ENCODE data around the gene PRDX5. TPM values are rescaled to one million over a fixed set of nuclear protein-coding genes. Genes with fewer than 3 reads are reported as not detected.

Gene PRDX5
- total RNA-seq, 1 experiment from 2014 or later, result 267 TPM

DNA sequence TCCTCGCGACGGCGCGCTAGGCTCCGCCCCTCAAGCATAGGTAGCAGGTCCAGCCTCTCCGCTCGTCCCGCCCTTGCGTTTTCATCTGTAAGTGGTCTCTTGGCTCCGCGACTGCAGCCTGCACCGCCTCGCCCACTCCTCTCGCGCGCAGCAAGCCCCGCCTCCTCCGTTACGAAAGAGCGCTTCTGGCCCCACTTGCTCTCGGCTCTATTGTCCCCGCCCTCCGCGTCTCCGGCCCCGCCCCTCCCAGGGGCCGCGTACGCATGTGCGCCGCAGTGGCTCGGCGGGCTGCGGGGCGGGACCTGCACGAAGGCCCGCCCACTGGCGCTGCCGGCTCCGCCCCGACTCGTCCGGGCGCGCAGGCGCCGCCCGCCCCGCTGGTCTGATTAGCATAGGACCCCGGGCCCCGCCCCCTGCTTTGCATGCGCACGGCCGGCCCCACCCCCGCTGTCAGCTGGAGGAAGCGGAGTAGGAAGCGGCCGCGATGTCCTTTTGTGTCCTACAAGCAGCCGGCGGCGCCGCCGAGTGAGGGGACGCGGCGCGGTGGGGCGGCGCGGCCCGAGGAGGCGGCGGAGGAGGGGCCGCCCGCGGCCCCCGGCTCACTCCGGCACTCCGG lies 12.7 kb upstream of the PRDX5 start, which contains the start of gene ESRRA:
Gene ESRRA (plus strand): TSS at position 450 of the 616 bp plus-strand sequence. CDS start 1,656 bp downstream, outside the sequence.
- Histone ChIP-seq H3K36me3 (ENCODE audit: control insufficient read depth in 1 of 2, insufficient read depth in 2 of 2, low read length in 2 of 2) (peaks cover 0 to 8% of the 10 kb centered on the region in 2 experiments; a peak in 1 of 4 replicates), H3K4me3 (replicated peaks in 1 of 2; ENCODE audit: low read depth in 1 of 2, low read length in 2 of 2) (peak within 1 kb of the TSS; percentile 67 to 81), H3K79me2 (ENCODE audit: insufficient read depth, low read length) (peaks cover 32% of the 10 kb centered on the region), H3K9ac (ENCODE audit: low read length) (peak within 1 kb of the TSS; percentile 92), H2AFZ (ENCODE audit: low read depth, low read length, poor library complexity, severe bottlenecking) (no peak within 1 kb of the TSS), H4K20me1 (ENCODE audit: insufficient read depth) (no peaks in the 10 kb centered on the region), H3K27me3 (ENCODE audit: insufficient read depth, low read length) (no peaks in the 10 kb centered on the region), H3K4me2 (ENCODE audit: low read length) (peak within 1 kb of the TSS; percentile 98), H3K4me1 (ENCODE audit: control insufficient read depth in 1 of 2, insufficient read depth in 2 of 2, low read length in 2 of 2) (peaks cover 12 to 55% of the 10 kb centered on the region in 2 experiments; a peak in 3 of 4 replicates), H3K9me3 (ENCODE audit: control insufficient read depth in 1 of 2, insufficient read depth in 1 of 2, low read depth in 1 of 2, low read length in 2 of 2) (no peaks in the 10 kb centered on the region), H3K9me2 (ENCODE audit: insufficient read depth) (no peaks in the 10 kb centered on the region), H3K27ac (ENCODE audit: low read depth, low read length) (peak within 1 kb of the TSS; percentile 99)
- TF ChIP-seq ZFX (IDR thresholded peaks at IDR 0.05), result no peak
- TF ChIP-seq FOSL1 (IDR thresholded peaks at IDR 0.05; ENCODE audit: low read depth), result no peak
- no peak for TF ChIP-seq JUND (IDR thresholded peaks at IDR 0.05)
- no peak for TF ChIP-seq ZNF274 (IDR thresholded peaks at IDR 0.05; ENCODE audit: low read depth, low read length)
- TF ChIP-seq, protein P1, sequence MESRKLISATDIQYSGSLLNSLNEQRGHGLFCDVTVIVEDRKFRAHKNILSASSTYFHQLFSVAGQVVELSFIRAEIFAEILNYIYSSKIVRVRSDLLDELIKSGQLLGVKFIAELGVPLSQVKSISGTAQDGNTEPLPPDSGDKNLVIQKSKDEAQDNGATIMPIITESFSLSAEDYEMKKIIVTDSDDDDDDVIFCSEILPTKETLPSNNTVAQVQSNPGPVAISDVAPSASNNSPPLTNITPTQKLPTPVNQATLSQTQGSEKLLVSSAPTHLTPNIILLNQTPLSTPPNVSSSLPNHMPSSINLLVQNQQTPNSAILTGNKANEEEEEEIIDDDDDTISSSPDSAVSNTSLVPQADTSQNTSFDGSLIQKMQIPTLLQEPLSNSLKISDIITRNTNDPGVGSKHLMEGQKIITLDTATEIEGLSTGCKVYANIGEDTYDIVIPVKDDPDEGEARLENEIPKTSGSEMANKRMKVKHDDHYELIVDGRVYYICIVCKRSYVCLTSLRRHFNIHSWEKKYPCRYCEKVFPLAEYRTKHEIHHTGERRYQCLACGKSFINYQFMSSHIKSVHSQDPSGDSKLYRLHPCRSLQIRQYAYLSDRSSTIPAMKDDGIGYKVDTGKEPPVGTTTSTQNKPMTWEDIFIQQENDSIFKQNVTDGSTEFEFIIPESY (IDR thresholded peaks at IDR 0.05; ENCODE audit: extremely low read depth, insufficient replicate concordance, low read length), result peak; percentile 8
- intact Hi-C loops (cut with micrococcal nuclease), result loop anchor here (2.0 to 5.0 kb wide), 3 partner anchors 37 to 64 kb away; partner anchors contain the start of genes CCDC88B, FKBP2 and PLCB3
- ChIA-PET RAD21 (ENCODE audit: low non-redundant PET in 1 of 2, low total read pairs in 2 of 2, uncharacterized antibody in 2 of 2, unreplicated experiment in 2 of 2) (interaction anchor here (0.6 to 2.5 kb wide), 6 partner anchors 13 to 101 kb away, joined by 4 to 7 read pairs (median 4); partner anchors contain the start of gene PRDX5 (in 2 of the 2)), POLR2A (interaction anchor here (1.0 to 5.5 kb wide), 7 partner anchors 13 to 1464 kb away, joined by 3 to 30 read pairs (median 8); partner anchors contain the start of genes PRDX5, STIP1, TRMT112 and VEGFB), CTCF (interaction anchor here (0.7 to 5.8 kb wide), 19 partner anchors 9 to 383 kb away, joined by 3 to 80 read pairs (median 6); partner anchors contain the start of genes BAD, FERMT3, FKBP2 and GPR137)
- ATAC-seq (peak; percentile 74), DNase-seq (ENCODE audit: low read depth, low spot score) (peak; percentile 96)
- BruUV-seq (replicated peaks), result no TSS peak

Data from HCT116 (cell line).